ENCODE results near the gene CALN1.

DNA sequence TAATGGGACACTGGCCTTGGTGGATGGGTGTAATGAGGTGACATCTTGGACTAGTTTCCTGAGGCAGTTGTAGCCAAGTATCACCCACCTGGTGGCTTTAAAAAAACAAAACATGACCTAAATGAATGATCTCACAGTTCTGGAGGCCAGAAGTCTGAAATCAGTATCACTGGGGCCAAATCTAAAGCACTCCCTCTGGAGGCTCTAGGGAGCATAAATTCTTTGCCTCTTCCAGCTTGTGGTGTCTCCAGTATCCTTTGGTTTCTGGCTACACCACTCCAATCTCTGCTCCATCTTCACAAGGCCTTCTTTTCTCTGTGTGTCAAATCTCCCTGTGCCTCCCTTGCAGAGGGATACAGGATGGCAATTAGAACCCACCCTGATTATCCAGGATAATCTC is 342.9 kb downstream of the CALN1 start:
- TF ChIP-seq, protein P1, sequence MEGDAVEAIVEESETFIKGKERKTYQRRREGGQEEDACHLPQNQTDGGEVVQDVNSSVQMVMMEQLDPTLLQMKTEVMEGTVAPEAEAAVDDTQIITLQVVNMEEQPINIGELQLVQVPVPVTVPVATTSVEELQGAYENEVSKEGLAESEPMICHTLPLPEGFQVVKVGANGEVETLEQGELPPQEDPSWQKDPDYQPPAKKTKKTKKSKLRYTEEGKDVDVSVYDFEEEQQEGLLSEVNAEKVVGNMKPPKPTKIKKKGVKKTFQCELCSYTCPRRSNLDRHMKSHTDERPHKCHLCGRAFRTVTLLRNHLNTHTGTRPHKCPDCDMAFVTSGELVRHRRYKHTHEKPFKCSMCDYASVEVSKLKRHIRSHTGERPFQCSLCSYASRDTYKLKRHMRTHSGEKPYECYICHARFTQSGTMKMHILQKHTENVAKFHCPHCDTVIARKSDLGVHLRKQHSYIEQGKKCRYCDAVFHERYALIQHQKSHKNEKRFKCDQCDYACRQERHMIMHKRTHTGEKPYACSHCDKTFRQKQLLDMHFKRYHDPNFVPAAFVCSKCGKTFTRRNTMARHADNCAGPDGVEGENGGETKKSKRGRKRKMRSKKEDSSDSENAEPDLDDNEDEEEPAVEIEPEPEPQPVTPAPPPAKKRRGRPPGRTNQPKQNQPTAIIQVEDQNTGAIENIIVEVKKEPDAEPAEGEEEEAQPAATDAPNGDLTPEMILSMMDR (IDR thresholded peaks at IDR 0.05), result no peak
- TF ChIP-seq POLR2A (IDR thresholded peaks at IDR 0.05), result no peak
